GM23248 (cell line): ENCODE measurements around the gene ANTXR2.

ENCODE experiments used
- EZH2 ChIP-seq: fragments of 200-600 bp; sonication (generic); IDR thresholded peaks from 2 replicates; pipeline ENCODE4 v1.6.1; 2018; ENCODE audit warnings: antibody characterized with exemption, mild to moderate bottlenecking; ENCODE audit not compliant: insufficient read depth, poor library complexity, severe bottlenecking
- EZH2phosphoT487 ChIP-seq: fragments of 200-600 bp; sonication (generic); IDR thresholded peaks from 2 replicates; pipeline ENCODE4 v1.6.1; 2018; ENCODE audit warnings: antibody characterized with exemption, moderate library complexity, mild to moderate bottlenecking, low read depth; ENCODE audit not compliant: insufficient read depth

DNA sequence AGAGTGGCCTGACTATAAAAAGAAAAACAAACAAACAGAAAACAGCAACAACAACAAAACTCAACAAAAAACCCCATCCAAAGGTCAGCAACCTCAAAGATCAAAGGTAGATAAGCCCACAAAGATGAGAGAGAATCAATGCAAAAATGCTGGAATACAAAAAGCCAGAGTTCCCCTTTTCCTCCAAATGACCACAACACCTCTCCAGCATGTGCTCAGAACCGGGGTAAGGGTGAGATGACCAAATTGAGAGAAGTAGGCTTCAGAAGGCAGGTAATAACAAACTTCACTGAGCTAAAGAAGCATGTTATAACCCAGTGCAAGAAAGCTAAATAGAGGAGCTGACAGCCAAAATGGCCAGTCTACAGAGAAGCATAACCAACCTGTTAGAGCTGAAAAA is 43.5 kb upstream of the ANTXR2 start:
- TF ChIP-seq EZH2 = no peak
- TF ChIP-seq EZH2phosphoT487 = no peak
